Measurements from ENCODE around the gene PARD3B.

DNA sequence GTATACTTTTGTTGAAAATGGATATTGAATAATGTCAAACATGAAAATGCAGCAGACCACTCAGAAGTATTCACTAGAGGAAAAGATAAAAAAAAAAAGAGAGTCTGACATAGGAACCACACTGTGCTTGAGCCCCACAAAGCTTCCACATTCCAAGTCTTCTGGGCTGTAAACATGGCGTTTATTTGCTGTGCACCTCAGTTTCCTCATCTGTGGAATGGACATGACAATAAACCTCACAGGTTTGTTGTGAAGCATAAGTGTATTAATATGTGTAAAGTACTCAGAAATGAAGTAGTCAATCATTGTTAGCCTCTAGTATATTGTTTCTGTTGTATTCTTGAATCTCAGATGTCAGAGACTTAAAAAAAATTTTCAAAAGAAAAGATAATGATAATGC is 611.2 kb downstream of the PARD3B start:
- TF ChIP-seq SIN3A (IDR thresholded peaks at IDR 0.05; ENCODE audit: borderline replicate concordance, insufficient read depth, low read depth, low read length) (no peak), POLR2AphosphoS5 (IDR thresholded peaks at IDR 0.05; ENCODE audit: low read depth, low read length) (no peak)
- TF ChIP-seq, protein P1, sequence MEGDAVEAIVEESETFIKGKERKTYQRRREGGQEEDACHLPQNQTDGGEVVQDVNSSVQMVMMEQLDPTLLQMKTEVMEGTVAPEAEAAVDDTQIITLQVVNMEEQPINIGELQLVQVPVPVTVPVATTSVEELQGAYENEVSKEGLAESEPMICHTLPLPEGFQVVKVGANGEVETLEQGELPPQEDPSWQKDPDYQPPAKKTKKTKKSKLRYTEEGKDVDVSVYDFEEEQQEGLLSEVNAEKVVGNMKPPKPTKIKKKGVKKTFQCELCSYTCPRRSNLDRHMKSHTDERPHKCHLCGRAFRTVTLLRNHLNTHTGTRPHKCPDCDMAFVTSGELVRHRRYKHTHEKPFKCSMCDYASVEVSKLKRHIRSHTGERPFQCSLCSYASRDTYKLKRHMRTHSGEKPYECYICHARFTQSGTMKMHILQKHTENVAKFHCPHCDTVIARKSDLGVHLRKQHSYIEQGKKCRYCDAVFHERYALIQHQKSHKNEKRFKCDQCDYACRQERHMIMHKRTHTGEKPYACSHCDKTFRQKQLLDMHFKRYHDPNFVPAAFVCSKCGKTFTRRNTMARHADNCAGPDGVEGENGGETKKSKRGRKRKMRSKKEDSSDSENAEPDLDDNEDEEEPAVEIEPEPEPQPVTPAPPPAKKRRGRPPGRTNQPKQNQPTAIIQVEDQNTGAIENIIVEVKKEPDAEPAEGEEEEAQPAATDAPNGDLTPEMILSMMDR (IDR thresholded peaks at IDR 0.05) = no peak

All from Panc1 (cell line).